Right forelimb (tissue), 1 donor: ENCODE results near the gene UBE2O.
A peak's percentile ranks its signal among the peaks of the same experiment; 100 is the strongest.

ENCODE experiments used
- DNase-seq: peaks from one replicate; pipeline ENCODE4 v3.0.0-alpha.2; 2018

The UBE2O gene

DNA sequence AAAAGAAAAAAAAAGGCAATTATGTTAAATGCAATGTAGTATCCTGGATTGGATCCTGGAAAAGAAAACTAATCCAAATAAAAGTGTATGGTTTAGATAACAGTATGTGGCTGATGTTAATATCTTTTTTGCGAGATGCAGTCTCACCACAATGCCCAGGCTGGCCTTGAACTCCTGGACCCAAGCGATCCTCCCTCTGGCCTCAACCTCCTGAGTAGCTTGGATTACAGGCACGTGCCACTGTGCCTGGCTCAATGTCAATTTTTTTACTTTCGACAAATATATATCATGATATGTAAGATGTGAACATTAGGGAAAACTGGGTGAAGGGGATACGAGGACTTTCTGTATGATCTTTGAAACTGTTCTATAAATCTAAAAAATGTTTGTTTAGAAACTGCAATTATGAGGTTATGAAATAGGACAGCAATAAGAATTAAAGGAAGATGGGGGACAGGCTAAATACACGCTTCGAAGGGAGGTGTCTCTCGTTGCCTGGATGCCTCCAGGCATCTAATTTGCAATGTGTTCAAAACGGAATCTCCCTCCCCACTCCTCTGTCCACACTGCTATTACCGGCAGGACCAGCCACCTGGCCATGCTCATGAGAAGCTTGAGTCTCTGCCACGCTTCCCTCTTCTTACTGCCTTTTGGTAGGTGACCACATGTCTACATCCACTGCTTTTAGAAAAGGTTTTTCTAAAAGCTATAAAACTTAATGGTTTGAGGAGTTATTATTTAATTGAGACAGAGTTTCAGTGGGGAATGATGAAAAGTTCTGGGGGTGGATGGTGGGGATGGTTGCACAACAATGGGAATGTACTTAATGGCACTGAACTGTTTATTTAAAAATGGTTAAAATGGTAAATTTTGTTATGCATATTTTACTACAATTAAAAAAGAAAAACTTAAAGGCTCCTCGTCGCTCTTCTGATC is 15.2 kb downstream of the UBE2O start:
- DNase-seq, result no peak

DNA sequence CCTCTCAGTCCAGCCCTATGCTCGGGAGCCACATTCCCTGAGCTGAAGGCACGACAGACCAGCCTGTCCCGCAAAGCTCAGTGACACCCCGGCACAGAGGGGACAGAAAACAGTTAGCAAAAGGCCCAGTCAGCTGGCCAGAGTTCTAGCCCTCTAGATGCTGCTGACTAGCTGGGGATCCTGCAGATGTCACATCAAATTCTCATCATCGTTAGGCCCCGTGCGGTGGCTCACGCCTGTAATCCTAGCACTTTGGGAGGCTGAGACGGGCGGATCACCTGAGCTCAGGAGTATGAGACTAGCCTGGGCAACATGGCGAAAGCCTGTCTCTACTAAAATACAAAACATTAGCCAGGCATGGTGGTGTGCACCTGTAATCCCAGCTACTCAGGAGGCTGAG is 17.2 kb downstream of the UBE2O start:
- no peak for DNase-seq

DNA sequence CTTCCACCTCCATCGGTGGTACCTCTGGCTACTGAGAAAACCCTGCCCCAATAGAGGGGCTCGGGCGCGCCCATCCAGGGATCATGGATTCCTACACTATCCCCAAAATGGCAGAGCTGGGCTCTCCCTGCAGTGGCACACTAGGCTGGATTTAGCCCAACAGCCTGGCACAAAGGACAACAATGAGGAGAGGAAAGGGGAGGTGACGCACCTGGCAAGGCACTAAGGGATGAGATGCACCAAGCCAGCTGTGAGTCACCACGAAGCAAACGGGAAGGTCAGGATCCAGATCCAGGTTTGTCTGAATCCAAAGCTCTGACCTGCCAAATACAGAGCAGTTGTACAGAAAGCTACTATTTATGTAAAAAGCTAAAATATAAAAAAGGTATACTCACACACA is 18.1 kb downstream of the UBE2O start:
- DNase-seq, result no peak

DNA sequence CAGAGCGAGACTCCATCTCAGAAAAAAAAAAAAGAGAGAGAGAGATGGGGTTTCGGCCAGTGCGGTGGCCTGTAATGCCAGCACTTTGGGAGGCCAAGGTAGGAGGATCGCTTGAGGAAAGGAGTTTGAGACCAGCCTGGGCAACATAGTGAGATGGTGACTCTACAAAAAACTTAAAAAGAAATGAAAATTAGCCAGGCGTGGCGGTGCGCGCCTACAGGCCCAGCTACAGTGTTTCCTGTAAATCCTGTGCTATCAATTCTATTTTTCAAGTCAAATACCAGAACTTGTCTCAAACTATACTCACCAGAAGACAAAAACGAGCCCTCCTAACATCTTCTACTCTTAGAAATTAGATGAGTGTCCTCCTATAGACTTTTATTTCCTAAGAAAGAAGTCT is 19.3 kb downstream of the UBE2O start:
- no peak for DNase-seq

DNA sequence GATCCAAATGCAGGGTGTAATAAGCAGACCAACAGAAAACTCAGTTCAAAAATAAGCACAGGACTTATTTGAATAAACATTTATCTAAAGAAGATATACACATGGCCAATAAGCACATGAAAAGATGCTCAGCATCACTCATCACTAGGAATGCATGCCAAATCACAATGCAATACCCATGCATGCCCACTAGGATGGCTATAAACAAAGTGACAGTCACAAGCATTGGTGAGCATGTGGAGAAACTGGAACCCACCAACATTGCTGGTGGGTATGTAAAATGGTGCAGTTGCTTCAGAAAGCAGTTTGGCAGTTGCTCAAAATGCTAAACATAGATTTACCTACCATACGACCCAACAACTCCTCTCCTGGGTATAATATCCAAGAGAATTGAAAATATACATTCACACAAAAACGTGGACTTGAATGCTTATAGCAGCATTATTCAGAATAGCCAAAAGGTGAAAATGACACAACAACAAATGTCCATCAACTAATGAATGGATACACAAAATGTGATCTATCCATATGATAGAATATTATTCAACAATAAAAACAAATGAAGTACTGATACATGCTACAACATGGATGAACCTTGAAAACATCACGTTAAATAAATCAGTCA is 20.1 kb downstream of the UBE2O start:
- DNase-seq, result no peak

DNA sequence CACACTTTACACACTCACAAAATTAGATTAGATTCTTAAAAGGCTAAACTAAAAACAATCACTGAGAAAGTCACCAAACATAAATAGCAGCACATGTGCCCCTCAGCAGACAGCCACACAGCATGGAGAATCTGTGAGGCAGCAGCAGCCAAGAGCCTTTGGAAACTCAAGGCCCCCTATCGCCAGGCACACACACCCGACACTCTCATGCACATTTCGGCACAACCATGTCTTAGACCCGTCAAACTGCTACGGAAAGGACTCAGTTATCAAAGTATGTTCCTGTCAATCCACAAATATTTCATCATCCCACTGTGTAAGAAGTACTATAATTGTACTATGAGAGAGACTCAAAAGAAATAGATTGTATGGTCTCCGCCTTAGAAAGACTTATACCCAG is 20.9 kb downstream of the UBE2O start:
- DNase-seq, result no peak

DNA sequence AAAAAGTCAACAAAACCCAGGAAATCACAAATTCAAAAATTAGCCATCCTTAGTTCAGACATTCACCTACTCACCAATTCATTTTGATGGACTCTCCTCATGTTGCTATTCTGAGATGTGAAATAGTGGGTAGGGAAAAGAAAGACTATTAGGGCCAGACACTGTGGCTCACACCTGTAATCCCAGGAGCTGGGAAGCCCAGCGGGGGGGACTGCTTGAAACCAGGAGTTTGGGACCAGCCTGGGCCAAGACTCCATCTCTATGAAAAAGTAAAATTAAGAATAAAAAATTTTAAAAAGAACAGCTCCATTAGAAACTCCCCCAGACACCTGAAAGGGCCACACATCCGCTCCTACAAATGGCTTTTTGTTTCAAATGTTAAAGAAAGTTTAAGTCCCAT is 21.4 kb downstream of the UBE2O start:
- no peak for DNase-seq

DNA sequence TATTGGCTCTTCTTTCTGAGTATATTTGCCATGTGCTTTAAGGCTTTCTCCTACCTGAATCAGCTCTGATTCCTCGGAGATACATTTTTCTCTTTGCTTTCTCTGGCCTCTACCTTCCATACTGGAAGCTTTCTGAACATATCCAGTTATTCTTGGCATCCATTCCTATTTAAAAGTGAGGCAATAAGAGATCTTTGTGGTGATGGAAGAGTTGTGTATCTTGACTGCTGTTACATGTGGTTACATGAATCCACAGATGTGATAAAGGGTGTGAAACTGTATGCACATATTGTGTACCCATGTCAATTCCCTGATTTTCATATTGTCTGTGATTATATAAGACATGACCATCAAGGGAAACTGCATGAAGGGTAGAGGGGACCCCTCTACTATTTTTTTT is 24.4 kb downstream of the UBE2O start:
- no peak for DNase-seq

DNA sequence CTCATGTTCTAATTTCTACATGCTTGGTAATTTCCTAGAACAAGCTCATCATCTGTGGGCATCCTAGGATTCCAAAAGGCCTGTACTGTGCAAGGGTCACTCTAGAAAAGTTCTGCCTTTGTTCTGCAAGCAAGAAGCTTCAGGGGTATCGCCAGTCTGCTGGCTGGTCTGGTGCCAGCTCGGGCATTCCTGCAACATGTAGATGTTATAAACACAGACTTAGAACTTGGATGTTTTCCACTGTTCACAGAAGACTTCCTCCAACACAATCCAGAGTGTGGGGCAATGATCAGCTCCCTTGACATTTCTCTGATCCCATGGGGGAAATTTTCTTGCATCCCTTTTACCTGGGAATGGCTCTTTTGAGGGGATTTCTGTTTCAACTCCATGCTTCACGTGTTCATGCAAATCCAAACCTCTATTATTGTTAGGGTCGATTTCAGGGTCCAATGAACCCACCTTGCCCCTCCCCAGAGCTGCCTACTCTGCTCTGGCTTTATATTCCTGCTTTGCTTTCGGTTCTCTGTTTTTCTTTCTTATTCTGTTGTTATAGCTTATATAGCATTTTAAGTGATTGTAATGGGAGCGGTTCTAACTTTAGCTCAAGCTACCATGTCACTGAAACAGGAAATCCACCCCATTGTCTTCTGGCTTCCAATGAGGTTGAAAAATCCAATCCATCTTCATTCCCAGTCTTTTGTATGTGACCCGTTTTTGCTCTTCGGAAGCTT is 25.3 kb downstream of the UBE2O start:
- DNase-seq, result no peak

DNA sequence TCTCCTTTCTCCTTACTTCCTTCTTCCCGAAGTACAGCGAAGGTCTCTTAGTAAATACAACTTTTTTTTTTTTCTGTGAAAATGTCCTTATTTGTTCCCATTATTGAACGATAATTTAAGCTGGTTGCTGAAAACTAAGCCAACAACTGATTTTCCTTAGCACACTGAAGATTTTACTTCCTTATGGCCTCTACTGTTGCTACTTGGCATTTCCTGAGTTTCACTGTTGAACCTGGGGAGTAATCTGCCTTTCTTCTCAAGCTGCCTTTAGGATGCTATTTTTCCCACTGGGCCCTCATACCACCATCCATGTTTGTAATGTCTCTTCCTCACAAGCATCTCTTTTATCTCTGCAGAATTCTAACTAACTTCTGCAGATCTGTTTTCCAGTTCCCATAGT is 26.1 kb downstream of the UBE2O start:
- no peak for DNase-seq

DNA sequence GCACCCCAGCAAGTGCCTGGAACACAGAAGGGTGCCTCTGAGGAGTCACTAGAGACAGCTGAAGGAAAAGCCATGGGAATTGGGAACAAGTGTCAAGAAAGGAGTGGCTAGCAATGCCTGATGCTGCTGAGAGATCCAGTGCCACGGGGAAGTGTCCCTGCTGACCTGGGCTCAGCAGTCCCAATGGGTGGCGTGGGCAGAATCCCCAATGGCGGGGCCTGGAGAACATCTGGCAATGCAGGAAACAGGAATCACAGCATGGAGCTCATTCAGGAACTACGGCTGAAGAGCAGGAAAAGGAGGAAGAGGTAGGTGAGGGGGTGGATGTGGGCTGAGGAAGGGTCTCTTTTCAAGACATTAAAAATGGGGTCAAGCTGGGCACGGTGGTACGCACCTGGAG is 30.1 kb downstream of the UBE2O start:
- no peak for DNase-seq

DNA sequence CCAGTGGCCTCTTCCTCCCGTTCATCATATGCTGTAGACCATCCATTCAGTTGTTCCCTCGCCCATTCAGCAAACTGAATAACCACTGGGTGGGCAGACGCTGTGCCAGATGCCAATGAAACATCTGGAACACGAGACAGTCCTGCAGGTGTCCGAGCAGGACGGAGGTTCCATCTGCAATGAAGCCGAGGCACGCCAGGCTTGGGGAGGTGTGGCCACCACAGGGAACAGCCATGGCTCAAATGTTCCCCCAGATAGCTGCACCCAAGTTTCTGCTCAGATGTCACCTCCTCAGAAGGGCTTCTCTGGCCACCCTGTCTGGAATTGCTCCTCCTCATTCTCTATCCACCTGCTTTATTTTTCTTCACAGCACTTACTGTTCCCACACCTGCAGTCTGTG is 30.5 kb downstream of the UBE2O start:
- DNase-seq, result no peak

DNA sequence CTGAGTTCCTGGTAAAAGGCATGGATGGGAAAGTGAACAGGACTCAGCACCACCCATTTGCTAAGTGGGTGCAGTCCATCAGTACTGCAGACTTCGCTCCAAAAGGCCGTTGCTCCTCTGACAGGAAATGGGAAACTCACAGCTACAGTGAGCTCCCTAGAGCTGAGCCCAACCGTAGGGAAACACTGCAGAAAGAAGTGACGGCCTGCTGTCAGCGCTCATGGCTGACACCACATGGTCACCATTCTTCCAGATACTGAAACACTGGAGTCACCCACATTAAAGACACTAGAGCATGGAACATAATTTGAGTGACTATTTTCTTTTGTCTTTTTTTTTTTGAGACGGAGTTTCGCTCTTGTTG is 31.9 kb downstream of the UBE2O start:
- no peak for DNase-seq

DNA sequence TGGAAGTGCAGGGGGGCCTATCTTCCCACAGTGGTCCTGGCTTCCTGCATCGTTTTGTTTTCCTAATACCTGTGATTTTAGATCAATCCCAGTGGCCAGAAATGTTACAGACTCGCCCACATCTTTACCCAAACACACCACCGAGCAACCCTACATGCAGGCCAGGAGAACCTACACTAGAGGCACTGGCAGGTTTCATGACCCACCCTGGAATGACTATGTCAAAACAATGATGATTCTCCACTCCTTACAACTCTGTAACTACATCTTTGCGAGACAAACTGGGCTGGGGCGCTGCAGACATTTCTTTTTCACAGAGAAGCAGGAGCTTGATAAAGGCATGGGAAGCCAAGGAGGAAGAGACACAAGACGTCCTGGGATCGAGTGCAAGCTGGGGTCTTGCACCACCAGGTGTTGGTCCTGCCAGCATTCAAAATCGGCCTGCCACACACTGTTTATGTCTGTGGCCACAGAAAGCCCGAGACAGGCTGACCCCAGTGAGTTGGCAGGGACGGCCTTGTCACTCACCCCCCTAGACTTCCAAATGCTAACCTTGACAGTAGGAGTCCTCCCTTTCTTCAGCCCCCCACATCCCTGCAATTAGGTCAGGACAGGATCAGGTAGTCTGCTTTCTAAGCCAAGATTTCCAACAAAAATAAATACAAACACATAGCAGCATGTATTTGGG is 32.5 kb downstream of the UBE2O start:
- DNase-seq, result no peak

DNA sequence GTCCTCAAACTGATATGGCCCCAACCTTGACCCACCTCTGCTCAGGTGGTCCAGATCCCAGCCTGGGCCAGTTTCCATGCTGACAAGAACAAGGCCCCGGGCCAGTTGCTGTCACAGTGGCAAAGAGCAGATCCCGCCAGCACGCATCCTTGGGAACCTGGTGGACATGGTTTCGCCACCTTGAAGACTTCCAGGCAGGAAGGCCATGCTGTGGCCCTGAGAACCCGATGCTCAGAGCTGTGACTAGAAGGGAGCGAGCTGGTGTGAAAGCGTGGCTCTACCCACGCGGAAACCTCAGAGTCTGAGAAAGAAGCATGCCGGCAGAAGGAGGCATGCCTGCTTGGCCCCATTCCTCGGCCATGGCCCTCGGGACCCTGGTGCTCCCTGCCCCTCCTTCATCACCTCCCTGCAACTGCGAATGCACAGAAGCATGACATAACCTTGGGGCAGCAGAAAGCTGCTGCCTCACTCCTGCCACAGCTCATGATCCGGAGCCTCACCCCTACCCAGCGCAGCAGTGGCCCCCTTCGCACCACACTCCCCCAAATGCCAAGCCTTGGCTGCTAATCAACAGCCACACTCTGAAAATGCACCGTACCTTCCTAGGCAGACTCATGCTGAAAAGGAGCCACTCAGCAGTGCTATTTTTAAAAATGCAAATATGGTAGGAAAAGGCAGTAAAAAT is 33.2 kb downstream of the UBE2O start:
- no peak for DNase-seq

DNA sequence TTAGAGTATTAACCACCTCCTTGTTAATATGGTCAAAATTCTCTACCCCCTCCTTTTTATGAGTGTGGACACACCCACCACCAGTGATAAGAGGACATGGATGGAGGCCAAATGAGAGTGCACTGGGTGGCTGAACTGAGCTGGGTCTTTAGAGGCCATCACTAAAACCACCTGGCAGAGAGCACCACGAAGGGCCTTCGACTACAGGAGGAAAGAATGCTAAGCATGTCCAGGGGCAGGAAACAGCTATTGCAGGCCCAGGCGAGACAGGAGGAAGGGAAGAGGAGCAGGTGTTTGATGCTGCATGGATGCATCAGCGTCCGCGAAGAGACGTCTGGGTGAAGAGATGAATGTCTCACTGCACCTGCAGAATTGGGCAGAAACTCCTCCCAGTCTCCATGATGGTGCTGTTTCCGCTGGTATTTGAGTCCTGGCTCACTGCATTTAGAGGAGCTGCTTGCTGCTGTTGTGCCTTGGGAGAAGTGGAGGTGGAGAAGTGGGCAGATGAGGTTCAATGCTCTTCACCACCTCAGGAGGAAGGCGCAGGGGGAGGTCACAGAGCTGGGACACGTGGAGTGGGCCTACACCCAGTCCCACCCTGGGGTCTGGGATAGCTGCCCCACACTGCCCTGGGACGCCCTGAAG is 35.3 kb downstream of the UBE2O start:
- no peak for DNase-seq

DNA sequence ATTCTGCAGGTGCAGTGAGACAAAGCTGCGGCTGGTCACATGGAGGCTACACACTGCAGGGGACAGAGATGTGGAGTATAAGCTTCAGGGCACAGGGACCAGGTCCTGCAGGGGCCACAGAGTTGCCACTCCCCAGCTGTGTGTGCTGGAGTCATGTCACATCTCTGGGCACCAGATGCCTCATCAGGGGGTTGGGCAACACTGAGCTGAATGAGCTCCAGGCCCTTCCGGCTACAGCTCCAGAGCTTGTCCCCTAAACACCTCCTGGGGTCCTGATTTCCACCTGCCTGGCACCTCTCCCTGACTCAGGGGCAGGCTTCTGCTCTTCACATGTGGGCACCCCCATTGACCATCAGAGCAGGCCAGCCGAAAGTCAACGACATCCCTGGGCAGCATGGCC is 36.1 kb downstream of the UBE2O start:
- DNase-seq, result no peak

DNA sequence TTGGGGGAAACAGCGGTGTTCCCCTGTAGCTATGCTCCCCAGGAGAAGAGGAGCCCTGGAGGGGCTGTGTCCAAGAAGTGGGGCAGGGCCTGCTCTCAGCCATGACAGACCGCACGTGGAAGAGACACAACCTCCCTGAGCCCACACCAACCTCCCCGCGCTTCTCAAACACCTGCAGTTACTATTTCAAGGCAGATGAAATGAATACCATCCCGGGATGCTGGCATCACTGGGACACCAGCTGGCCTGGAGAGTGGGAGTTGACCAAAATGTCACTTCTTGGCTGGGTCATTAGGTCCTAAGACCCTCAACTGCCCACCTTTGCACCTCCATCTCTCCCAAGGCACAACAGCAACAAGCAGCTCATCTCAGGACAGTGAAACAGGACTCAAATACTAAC is 36.5 kb downstream of the UBE2O start:
- no peak for DNase-seq

DNA sequence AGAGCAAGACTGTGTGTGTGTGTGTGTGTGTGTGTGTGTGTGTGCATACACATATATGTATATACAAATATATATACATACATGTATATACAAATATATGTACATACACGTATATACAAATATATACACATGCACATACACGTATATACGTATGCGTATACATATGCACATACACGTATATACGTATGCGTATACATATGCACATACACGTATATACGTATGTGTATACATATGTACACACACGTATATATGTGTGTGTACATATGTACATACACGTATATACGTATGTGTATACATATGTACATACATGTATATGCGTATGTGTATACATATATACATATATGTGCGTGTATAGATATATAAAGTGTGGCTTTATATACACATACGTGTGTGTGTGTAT is 37.2 kb downstream of the UBE2O start:
- no peak for DNase-seq

DNA sequence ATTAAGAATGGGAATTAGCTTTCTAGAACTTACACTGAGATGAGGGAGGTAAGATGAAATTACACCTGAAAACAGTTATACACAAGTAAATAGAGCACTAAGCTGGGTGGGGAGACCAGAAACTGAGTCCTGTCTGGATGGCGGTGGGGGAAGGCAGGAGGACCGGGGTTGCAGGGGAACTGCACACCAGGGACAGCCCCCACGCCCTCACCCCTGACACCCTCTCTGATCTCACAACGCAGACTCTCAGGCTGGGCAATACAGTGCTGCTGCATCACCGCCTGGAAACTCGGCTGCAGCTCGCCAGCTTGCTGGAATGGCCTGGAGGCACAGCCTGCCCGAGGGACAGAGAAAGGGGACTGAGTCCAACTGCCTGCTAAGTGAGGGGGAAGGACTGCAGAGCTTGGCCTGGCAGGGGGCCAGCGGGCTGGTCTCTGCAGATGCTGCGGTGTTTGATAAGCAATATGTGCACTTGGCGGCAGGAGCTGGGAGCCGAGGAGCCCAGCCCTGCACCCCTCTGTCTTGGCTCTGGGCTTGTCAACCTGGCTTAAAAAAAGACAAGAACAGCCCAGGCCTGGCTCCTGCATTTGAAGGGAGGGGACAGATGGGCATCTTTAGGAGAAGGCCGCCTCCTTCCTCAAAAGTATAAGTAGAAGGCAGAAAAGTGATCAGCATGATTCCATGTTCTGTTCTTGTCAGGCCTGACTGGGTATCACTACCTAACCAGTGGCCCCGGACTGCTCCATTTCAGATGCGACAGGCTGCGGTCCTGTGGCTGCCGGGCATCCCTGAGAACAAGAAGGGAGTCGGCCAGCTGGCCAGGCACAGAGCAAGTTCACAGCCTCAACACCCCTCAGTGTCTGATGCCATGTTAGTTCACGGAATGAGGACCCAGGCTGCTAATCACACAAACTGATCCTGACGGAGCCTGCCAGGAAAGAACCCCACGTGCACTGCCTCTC is 38.3 kb downstream of the UBE2O start:
- peak; percentile 72 for DNase-seq

DNA sequence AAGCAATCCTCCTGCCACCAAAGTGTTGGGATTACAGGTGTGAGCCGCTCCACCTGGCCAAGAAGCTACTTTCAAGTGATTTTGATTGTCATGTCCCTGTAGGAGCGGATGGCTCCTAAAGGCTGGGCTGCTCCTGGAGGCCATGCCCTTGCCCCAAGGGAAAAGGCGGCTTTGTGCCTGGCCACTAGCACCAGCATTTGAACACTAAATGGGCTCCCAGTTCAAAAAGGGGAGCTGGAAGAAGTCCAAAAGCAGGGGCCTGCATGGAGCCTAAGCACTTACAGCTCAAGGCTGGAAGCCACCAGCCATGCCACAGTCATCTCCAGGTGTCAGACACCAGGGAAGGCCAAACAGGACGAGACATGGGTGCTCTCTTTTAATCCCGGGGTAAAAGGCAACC is 41.7 kb downstream of the UBE2O start:
- DNase-seq, result no peak
